C1 segment of cervical spinal cord (tissue), 14 donors: ENCODE results near the gene ACTL7B.
"Not testable (repeated sequence)": the region's sequence is repeated elsewhere in the genome, so short reads cannot be mapped to it uniquely, and the experiment has no call there.

Source experiments
- DNase-seq, 14 donors: peaks; one replicate each; lab custom pipeline; 2025; lab: John Stamatoyannopoulos, UW

The ACTL7B gene

DNA sequence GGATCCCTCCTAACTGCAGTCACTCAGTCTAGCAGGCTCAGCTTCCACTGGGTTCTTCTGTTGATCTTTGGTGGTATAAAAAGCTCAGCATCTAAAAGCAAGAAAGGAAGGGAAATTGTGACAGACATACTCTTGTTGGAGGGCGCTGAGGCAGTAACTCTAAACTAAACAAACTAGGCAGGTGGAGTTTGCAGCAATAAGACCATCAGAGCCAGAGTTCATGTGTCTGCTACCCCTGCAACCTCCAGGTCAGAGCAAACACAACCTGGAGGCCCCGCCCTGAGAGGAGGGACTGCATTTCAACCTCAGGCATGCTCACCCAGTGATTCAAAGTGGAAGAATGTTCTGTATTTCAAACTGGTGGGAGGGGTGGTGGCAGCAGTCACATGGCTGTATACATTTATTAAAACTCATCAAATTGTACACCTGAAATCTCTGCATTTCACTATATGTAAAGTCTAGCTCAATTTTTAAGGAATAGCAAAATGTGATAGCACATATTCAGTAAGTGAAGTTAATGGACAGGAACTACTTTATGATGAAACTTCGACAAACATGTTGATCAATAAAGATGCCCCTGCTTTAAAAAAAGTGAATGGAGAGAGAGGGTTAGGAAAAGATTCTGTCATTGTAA is 13.4 kb upstream of the ACTL7B start:
- DNase-seq: no peak

- no peak for DNase-seq
These were observed 12.0 kb upstream of the ACTL7B start for GRCh38 chr9:108867829-108868228.

- DNase-seq: no peak
These were observed 11.3 kb upstream of the ACTL7B start for GRCh38 chr9:108867116-108867515.

GRCh38 chr9:108866001-108866420 is 10.2 kb upstream of the ACTL7B start:
- DNase-seq: no peak

DNA sequence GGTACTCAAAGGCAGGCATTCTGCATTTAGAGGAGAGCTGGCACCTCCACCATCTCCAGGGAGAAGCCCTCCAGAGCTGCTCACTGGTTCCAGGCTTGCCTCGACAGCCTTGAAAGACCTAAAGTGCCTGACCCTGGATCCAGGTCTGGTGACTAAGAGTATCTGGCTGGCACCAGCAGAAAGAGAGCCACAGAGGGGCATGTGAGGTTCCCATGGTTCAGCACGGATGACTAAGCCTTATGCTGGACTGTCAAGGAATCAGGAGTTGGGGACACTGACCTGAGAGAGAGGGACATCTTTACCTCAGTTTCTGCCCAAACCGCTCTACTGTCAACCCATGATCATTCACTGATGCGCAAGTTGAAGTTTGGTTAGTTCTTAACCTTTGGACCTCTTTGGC is 9.3 kb upstream of the ACTL7B start:
- DNase-seq: no peak

DNA sequence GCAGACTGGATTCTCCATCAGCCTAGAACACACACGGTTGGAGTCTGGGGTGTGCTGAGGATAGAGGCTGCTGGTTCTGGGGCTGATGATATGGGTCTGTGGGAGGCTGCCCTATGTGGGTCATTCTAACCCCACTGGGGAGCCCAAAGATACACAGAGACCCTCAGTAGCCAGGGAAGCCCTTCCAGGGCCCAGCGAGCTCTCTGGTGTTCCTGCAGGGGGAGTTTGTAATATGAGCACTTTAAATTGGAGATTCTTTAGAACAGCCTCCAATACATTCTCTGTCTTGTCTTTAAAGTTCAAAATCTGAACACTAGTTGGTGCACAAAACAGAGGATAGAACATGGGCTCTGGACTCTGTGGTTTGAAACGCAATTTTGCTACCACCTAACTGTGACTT is 8.7 kb upstream of the ACTL7B start:
- DNase-seq: no peak

- no peak for DNase-seq
These were observed 8.1 kb upstream of the ACTL7B start for GRCh38 chr9:108863891-108864290.

GRCh38 chr9:108861997-108862396 is 6.2 kb upstream of the ACTL7B start, which contains the start of gene ACTL7A:
Gene ACTL7A, plus strand, starts transcription at chr9:108862266. Its CDS starts 57 bp downstream, at chr9:108862323.
- no peak for DNase-seq

GRCh38 chr9:108861464-108861863 is 5.7 kb upstream of the ACTL7B start:
- no peak for DNase-seq

DNA sequence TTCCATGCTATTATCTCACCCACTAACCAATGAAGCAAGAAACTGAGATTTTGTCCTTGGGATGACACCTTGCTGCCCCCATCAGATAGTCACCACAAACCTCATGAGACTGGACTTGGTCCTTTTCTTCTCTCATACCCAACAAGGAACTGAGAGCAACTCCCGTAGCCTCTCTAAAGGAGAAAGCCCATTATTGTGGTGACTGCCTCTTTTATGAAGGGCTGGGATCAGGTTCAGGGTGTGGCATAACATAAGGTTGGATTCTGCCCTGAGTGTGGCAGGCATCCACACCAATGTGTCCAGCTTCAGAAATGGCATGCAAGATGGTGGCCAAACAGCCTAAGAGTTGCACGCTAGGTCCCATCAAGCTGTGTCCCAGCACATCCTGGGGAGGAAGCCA is 5.0 kb upstream of the ACTL7B start:
- DNase-seq: no peak

- no peak for DNase-seq
These were observed 4.6 kb upstream of the ACTL7B start for GRCh38 chr9:108860354-108860753.

DNA sequence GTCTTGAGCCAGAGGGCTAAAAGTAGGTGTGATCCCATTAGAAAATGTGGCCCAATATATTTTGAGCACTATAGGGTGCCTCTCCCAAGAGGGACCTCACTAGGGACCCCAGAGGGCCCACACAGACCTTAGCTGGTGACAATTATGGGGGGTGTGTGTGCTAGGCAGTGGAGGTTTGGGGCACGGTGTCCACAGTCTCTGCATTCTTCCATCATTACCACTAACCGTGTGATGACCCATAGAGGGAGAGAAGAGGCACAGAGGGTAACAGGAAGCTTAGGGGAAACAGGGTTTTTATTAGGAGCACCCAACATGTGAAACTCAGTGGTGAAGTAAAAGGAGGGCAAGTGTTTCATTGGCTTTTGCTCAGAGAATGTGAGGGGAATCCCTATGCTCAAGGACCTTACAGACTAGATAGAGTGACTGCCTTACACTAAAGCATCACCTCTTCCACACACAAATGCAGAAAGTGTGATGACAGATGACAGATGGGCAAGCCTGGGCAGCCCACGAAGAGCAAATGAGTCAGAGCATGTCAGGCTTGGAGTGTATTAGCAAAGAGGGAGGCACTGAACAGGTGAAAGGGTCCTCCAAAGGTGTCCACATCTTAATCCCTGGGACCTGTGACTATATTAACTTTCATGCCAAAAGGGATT is 3.8 kb upstream of the ACTL7B start:
- DNase-seq: no peak

- no peak for DNase-seq
These were observed 1.8 kb upstream of the ACTL7B start for GRCh38 chr9:108857572-108857971.

DNA sequence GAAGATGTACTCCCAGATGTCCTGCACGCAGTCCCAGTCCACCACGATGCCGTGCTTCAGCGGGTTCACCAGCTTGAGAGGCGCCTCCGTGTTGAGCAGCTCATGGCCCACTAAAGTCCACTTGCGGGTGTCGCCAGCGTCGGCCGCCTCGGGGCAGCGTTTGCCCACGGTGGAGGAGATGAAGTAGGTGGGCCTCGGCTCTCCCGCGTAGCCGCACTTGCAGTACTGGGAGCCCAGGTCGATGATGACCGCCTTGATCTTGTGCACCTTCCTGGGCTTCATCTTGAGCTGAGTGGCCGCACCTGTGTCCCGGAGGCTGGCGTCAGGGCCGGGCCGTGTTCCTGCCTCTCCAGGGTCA is 278 bp downstream of the ACTL7B start:
- no peak for DNase-seq

- DNase-seq: no peak
These were observed 901 bp downstream of the ACTL7B start for GRCh38 chr9:108854641-108855528.

DNA sequence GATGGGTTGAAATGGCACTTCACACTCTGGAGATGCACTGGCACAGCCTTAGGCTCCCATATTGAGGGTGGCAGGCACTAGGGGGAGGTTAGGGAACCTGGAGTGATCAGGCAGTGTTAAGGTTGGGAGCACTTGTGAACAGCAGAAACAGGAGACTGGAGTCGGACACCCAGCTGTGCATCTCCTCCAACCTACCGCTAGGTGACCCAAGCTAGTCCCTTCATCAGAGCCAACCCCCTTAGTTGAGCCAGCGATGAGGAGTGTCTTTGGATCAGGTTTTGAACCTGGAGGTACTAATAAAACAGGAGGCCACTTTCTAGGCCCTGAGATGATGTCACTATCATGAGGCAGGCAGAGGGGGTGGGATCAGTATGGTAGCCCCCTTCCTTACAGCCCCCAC is 1.7 kb downstream of the ACTL7B start:
- DNase-seq: no peak

DNA sequence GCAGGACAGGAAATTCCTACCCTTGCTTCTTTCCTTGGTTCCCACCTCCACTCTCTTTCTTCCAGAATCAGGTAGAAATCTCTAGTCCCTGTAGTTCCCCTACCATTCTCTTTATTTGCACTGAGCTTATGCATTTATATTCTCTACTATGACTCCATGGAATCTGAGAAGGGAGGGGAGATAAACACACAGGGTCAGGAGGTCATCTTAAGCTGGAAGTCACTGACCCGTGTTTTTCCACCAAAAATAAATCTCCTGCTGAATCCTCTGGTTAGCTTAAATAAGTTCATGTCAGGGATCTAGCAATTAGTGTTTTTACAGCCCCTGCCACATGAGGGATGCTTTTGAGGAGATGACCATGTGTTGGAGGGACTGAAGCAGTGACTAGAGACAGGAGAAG is 3.7 kb downstream of the ACTL7B start:
- DNase-seq: no peak

DNA sequence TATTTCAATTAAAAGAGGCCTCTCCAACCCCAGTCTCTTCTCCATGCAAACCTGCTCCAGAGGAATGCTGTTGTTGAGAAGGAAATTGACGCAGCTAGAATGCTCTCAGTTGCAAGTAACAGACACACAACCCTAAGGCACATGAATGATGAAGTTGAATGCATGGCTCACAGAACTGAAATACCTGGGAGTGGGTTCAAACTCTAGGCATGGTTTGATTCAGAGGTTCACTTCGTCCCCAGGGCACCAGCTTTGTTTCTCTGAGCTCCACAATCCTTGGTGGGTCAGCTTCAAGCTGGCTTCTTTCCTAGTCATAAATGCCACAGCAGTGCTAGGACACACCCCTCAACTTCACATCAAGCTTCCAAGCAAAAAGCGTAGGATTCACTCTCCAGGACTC is 4.6 kb downstream of the ACTL7B start:
- no peak for DNase-seq

DNA sequence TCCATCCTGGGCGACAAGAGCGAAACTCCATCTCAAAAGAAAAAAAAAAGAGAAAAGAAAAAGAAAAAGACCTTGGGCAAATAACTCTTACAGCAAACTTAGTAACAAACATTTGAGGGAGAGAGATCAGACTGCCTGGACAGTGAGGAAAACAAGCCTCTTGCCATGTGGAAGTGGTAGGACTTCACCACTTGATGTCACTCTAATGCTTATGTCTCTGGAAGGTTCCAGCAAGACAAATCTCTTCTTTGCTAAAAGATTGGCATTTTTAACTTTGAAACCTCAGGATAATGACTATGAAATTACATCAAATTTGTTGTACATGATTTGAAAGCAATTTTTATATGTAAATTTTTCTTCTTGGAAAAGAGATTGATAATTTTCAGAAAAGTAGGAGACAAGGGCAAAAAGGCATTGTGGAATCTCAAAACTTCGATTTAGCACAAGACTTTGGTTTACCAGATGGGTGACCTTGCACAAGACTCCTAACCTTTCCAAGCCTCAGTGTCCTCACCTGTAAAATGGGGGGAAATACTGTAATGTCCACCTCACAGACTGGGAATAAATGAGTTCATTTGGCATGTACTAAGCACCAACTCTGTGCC is 5.4 kb downstream of the ACTL7B start:
- DNase-seq: no peak

DNA sequence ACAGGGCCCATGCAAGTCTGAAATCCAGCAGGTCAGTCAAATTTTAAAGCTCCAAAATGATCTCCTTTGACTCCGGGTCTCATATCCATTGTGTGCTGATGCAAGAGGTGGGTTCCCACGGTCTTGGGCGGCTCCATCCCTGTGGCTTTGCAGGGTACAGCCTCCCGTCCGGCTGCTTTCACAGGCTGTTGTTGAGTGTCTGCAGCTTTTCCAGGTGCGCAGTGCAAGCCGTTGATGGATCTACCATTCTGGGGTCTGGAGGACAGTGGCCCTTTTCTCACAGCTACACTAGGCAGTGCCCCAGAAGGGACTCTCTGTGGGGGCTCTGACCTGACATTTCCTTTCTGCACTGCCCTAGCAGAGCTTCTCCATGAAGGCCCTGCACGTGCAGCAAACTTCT is 7.5 kb downstream of the ACTL7B start:
- DNase-seq: not testable (repeated sequence)

GRCh38 chr9:108845947-108846346 is 9.8 kb downstream of the ACTL7B start:
- no peak for DNase-seq

- DNase-seq: no peak
These were observed 10.3 kb downstream of the ACTL7B start for GRCh38 chr9:108845507-108845906.
